RWPE2 (cell line): Measurements from ENCODE around the gene NFIX.

Experiments used
- ATAC-seq: fragments of 200-7000 bp; cut with Tn5 transposase; 3 replicates; pipeline ENCODE4 v1.9.1; 2021; ENCODE audit warnings: low read depth
- DNase-seq: peaks from one replicate; pipeline ENCODE4 v3.0.0-alpha.2; 2020; ENCODE audit warnings: low spot score
- H3K27ac ChIP-seq: fragments of 450-650 bp; 2 replicates; pipeline ENCODE4 v1.5.1; 2017; ENCODE audit warnings: mild to moderate bottlenecking; ENCODE audit not compliant: poor library complexity, severe bottlenecking
- H3K27me3 ChIP-seq: fragments of 250-450 bp; sonication (Bioruptor Pico); 2 replicates; pipeline ENCODE4 v1.5.1; 2021; ENCODE audit warnings: mild to moderate bottlenecking, moderate library complexity; ENCODE audit not compliant: insufficient read depth, poor library complexity, severe bottlenecking
- H3K36me3 ChIP-seq: fragments of 250-450 bp; sonication (Bioruptor Pico); 2 replicates; pipeline ENCODE4 v1.5.1; 2020; ENCODE audit warnings: low read depth, mild to moderate bottlenecking, moderate library complexity
- H3K4me1 ChIP-seq: fragments of 250-450 bp; sonication (Bioruptor Pico); 2 replicates; pipeline ENCODE4 v1.5.1; 2021; ENCODE audit warnings: mild to moderate bottlenecking, moderate library complexity; ENCODE audit not compliant: insufficient read depth, poor library complexity, severe bottlenecking
- H3K4me3 ChIP-seq: fragments of 250-450 bp; sonication (Bioruptor Pico); 2 replicates; pipeline ENCODE4 v1.5.1; 2021; ENCODE audit warnings: mild to moderate bottlenecking, moderate library complexity; ENCODE audit not compliant: severe bottlenecking
- H3K9me3 ChIP-seq: fragments of 250-450 bp; sonication (Bioruptor Pico); 2 replicates; pipeline ENCODE4 v1.5.1; 2021; ENCODE audit warnings: mild to moderate bottlenecking, moderate library complexity; ENCODE audit not compliant: severe bottlenecking
- CTCF ChIP-seq: fragments of 450-650 bp; IDR thresholded peaks from one replicate; pipeline ENCODE4 v1.5.1; 2017; ENCODE audit warnings: mild to moderate bottlenecking, moderate library complexity; ENCODE audit not compliant: poor library complexity, severe bottlenecking

Gene NFIX

GRCh38 chr19:13129384-13129783 lies 134.1 kb downstream of the NFIX start:
- ATAC-seq = no peak
- peaks cover 32% of the 10 kb centered on the region for H3K36me3 ChIP-seq
- no peak overlapping the region for H3K4me3 ChIP-seq
- H3K4me1 ChIP-seq = no peaks in the 10 kb centered on the region
- DNase-seq = no peak
- H3K9me3 ChIP-seq = no peaks in the 10 kb centered on the region
- no peaks in the 10 kb centered on the region for H3K27me3 ChIP-seq
- TF ChIP-seq CTCF = no peak
- H3K27ac ChIP-seq = no peak overlapping the region

- Histone ChIP-seq H3K4me1 (no peaks in the 10 kb centered on the region), H3K4me3 (no peak overlapping the region), H3K9me3 (no peaks in the 10 kb centered on the region), H3K36me3 (peaks cover 34% of the 10 kb centered on the region), H3K27me3 (no peaks in the 10 kb centered on the region), H3K27ac (no peak overlapping the region)
- no peak for TF ChIP-seq CTCF
- ATAC-seq (no peak), DNase-seq (no peak)
Measured at GRCh38 chr19:13130886-13131490, 135.7 kb downstream of the NFIX start.

GRCh38 chr19:13132471-13133180 lies 137.4 kb downstream of the NFIX start:
- no peak for TF ChIP-seq CTCF
- Histone ChIP-seq H3K27ac (no peak overlapping the region), H3K4me1 (no peaks in the 10 kb centered on the region), H3K27me3 (no peaks in the 10 kb centered on the region), H3K9me3 (no peaks in the 10 kb centered on the region), H3K4me3 (no peak overlapping the region), H3K36me3 (peaks cover 41% of the 10 kb centered on the region)
- DNase-seq (no peak), ATAC-seq (no peak)

- Histone ChIP-seq H3K9me3 (no peaks in the 10 kb centered on the region), H3K4me1 (no peaks in the 10 kb centered on the region), H3K27ac (no peak overlapping the region), H3K36me3 (peaks cover 48% of the 10 kb centered on the region), H3K4me3 (no peak overlapping the region), H3K27me3 (no peaks in the 10 kb centered on the region)
- no peak for DNase-seq
- no peak for TF ChIP-seq CTCF
- ATAC-seq = no peak
Measured at GRCh38 chr19:13133241-13133870, 138.1 kb downstream of the NFIX start.
